ENCODE measurements around the gene PPP1R14C. TPM values are rescaled to one million over a fixed set of nuclear protein-coding genes. Genes with fewer than 3 reads are reported as not detected.

Gene PPP1R14C
- total and polyA plus RNA-seq, 7 experiments from 2014 or later: not detected

DNA sequence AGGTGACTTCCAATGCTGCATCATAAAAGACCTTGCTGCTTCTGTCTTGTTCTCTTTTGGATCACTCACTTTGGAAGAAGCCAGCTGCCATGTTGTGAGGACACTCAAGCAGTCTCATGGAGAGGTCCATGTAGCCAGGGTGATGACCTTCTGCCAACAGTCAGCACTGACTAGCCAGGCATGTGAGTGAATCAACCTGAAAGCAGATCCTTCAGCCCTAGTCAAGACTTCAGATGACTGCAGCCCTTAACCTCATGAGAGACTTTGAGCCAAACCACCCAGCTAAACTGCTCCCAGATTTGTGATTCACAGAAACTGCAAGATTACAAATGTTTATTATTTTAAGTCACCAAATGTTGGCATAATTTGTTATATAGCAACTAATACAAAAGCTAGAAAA lies 140.0 kb downstream of the PPP1R14C start:
- Histone ChIP-seq H3K4me3 (ENCODE audit: low read length) (no peak overlapping the region), H3K9me3 (ENCODE audit: control insufficient read depth in 2 of 3, low read length in 3 of 3) (no peaks in the 10 kb centered on the region), H3K4me1 (ENCODE audit: control insufficient read depth in 2 of 2, insufficient read depth in 2 of 2, low read length in 2 of 2) (no peaks in the 10 kb centered on the region), H3K36me3 (ENCODE audit: control insufficient read depth in 2 of 3, insufficient read depth in 3 of 3, low read length in 3 of 3) (no peaks in the 10 kb centered on the region), H3K27me3 (ENCODE audit: control insufficient read depth in 2 of 2, insufficient read depth in 2 of 2, low read length in 2 of 2) (no peaks in the 10 kb centered on the region), H3K27ac (ENCODE audit: low read depth, low read length) (no peak overlapping the region)
- Mint-ChIP-seq H3K9me3 (peaks cover 0 to 10% (median 0%) of the 10 kb centered on the region in 11 donors), H3K4me3 (no peak overlapping the region), H3K27ac (no peak overlapping the region), H3K36me3 (no peaks in the 10 kb centered on the region), H3K27me3 (peaks cover 33 to 66% (median 44%) of the 10 kb centered on the region in 5 donors), H3K4me1 (no peaks in the 10 kb centered on the region)
- intact Hi-C loops (cut with micrococcal nuclease): no loop called here
- no peak for ATAC-seq
- DNase-seq: no peak
- ChIA-PET POLR2A (no interaction called here), CTCF (no interaction called here)

DNA sequence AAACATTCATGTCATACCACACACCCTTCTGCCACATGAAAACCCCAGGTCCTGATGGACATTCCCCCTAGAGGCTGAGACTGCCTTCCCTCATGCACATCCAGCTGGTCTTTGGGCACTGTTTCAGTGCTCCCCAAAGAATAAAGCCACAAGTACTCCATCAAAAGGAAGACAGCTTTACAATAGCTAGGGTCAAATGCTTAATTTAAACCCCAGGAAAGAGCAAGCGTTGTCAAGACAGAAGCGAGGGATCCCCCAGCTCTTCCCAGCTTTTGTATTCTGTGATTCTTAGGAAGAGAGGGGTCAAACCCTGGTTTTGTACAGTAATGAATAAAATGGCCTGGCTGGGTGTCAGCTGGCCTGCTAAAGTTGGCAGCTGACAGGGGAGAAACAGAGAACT lies 143.6 kb downstream of the PPP1R14C start:
- no peaks in the 10 kb centered on the region for H3K36me3 ChIP-seq (ENCODE audit: control insufficient read depth in 2 of 3, insufficient read depth in 3 of 3, low read length in 3 of 3)
- H3K4me1 ChIP-seq (ENCODE audit: control insufficient read depth in 2 of 2, insufficient read depth in 2 of 2, low read length in 2 of 2): no peaks in the 10 kb centered on the region
- Mint-ChIP-seq H3K27me3 (peaks cover 26 to 54% (median 34%) of the 10 kb centered on the region in 5 donors), H3K4me3 (no peak overlapping the region), H3K4me1 (peaks cover 0 to 2% (median 0%) of the 10 kb centered on the region in 7 donors), H3K36me3 (no peaks in the 10 kb centered on the region), H3K27ac (no peak overlapping the region), H3K9me3 (peaks cover 0 to 9% (median 0%) of the 10 kb centered on the region in 11 donors)
- H3K4me3 ChIP-seq (ENCODE audit: low read length): no peak overlapping the region
- no peak overlapping the region for H3K27ac ChIP-seq (ENCODE audit: low read depth, low read length)
- CTCF ChIA-PET: no interaction called here
- H3K27me3 ChIP-seq (ENCODE audit: control insufficient read depth in 2 of 2, insufficient read depth in 2 of 2, low read length in 2 of 2): no peaks in the 10 kb centered on the region
- no peaks in the 10 kb centered on the region for H3K9me3 ChIP-seq (ENCODE audit: control insufficient read depth in 2 of 3, low read length in 3 of 3)
- intact Hi-C loops (cut with micrococcal nuclease): no loop called here
- POLR2A ChIA-PET: no interaction called here
- DNase-seq: no peak
- no peak for ATAC-seq

DNA sequence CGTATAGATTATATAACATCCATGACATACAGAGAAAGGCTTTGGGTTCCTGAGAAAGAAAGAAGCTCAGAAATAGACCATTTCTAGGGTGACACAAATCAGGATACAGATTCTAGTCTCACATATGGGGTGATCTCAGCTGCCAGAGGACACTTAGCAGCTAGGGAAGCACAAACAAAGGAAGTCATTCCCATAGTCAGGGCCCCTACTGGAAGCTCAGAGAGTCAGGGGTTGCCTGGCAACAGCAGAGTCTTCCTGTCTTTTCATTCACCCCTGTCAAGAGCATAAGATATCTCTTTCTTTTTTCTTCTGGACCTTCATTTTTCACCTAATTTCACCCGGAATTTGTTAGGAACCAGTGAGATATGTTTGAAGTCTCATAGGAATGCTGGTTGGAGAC lies 144.1 kb downstream of the PPP1R14C start:
- DNase-seq: no peak

DNA sequence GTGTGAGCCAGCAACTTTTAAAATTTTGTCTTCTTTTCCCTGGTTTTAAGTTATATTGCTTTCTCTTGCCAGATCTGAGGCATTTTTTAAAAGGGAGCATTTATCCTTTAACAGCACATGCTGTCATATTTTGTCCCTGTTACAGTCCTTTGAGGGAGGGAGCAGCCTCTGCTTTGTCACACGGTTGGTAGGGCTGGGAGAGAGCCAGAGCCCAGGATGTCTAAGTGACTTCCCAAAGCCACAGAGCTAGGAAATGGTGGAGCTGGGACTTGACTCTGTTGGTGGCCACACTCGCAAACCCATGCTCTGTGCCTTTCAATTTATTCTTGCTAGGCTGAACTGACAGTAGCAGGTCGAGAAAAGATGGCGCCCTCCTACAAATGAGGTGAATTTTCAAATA lies 145.6 kb downstream of the PPP1R14C start:
- H3K27ac Mint-ChIP-seq: no peak overlapping the region

More for the DNA sequence above, 144.1 kb downstream of the PPP1R14C start:
- Mint-ChIP-seq H3K4me1 (peaks cover 0 to 2% (median 0%) of the 10 kb centered on the region in 7 donors), H3K27me3 (peaks cover 26 to 53% (median 32%) of the 10 kb centered on the region in 5 donors), H3K36me3 (no peaks in the 10 kb centered on the region), H3K4me3 (no peak overlapping the region), H3K9me3 (peaks cover 0 to 9% (median 0%) of the 10 kb centered on the region in 11 donors), H3K27ac (no peak overlapping the region)
- Histone ChIP-seq H3K4me3 (ENCODE audit: low read length) (no peak overlapping the region), H3K27ac (ENCODE audit: low read depth, low read length) (no peak overlapping the region), H3K36me3 (ENCODE audit: control insufficient read depth in 2 of 3, insufficient read depth in 3 of 3, low read length in 3 of 3) (no peaks in the 10 kb centered on the region), H3K27me3 (ENCODE audit: control insufficient read depth in 2 of 2, insufficient read depth in 2 of 2, low read length in 2 of 2) (no peaks in the 10 kb centered on the region), H3K4me1 (ENCODE audit: control insufficient read depth in 2 of 2, insufficient read depth in 2 of 2, low read length in 2 of 2) (no peaks in the 10 kb centered on the region), H3K9me3 (ENCODE audit: control insufficient read depth in 2 of 3, low read length in 3 of 3) (no peaks in the 10 kb centered on the region)
- ATAC-seq: no peak
- intact Hi-C loops (cut with micrococcal nuclease): no loop called here
- ChIA-PET POLR2A (no interaction called here), CTCF (no interaction called here)

DNA sequence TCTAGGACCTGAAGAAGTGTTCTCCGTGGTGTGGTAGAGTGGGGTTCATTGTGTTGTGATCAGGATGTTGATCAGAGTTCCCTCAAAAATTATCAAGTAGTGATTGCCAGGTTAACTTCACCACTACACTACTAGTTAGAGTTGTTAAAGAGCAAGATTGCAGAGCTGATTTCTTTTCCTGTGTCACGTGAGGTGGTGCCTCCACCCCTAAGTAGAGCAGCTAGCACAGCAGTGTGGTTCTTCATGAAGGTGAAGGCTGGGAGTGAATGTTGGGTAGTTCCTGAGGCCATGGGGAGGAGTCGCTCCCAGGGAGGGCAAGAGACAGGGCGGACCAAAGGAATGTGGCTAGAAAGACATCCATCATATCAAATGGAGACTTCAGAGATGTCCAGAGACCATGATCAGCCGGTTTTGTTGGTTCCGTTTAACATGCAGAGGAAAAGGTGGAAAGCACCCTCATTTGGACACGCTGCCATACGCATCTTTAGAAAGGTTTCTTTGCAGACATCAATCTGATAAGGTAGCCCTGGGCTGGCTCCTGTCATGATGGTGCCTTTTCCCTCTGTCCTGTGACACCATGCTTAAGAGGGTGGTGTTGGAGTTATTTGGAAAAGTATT lies 146.7 kb downstream of the PPP1R14C start:
- Mint-ChIP-seq H3K27me3 (peaks cover 22 to 37% (median 26%) of the 10 kb centered on the region in 5 donors), H3K4me1 (peaks cover 0 to 2% (median 0%) of the 10 kb centered on the region in 7 donors)
- POLR2A ChIA-PET: no interaction called here

More for the DNA sequence above, 145.6 kb downstream of the PPP1R14C start:
- intact Hi-C loops (cut with micrococcal nuclease): no loop called here
- ChIA-PET CTCF (no interaction called here), POLR2A (no interaction called here)
- Histone ChIP-seq H3K4me3 (ENCODE audit: low read length) (no peak overlapping the region), H3K36me3 (ENCODE audit: control insufficient read depth in 2 of 3, insufficient read depth in 3 of 3, low read length in 3 of 3) (no peaks in the 10 kb centered on the region), H3K9me3 (ENCODE audit: control insufficient read depth in 2 of 3, low read length in 3 of 3) (no peaks in the 10 kb centered on the region), H3K27me3 (ENCODE audit: control insufficient read depth in 2 of 2, insufficient read depth in 2 of 2, low read length in 2 of 2) (no peaks in the 10 kb centered on the region), H3K4me1 (ENCODE audit: control insufficient read depth in 2 of 2, insufficient read depth in 2 of 2, low read length in 2 of 2) (no peaks in the 10 kb centered on the region), H3K27ac (ENCODE audit: low read depth, low read length) (no peak overlapping the region)
- Mint-ChIP-seq H3K4me1 (peaks cover 0 to 2% (median 0%) of the 10 kb centered on the region in 7 donors), H3K27me3 (peaks cover 24 to 41% (median 29%) of the 10 kb centered on the region in 5 donors), H3K4me3 (no peak overlapping the region), H3K36me3 (no peaks in the 10 kb centered on the region), H3K9me3 (peaks cover 0 to 8% (median 0%) of the 10 kb centered on the region in 11 donors)
- DNase-seq (no peak), ATAC-seq (no peak)

DNA sequence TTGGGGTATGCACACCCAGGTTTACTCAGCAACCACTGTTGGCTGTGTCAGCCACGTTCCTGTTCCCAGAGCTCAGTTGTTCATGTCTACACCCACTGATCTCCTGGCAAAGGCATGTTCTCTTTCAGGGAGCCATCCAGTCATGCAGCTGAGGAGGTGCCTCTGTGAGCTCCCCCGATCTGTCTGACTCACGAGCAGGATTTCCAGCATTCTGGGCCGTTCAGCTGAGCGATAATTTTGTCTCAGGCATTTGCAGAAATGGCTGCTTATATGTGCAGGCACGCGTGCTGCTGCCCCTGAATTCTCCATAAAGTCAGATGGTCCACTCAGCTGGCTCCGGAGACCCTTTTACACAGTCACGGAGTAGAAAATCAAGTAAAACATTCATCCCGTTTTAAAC lies 147.6 kb downstream of the PPP1R14C start:
- intact Hi-C loops (cut with micrococcal nuclease): no loop called here
- no peak overlapping the region for H3K27ac ChIP-seq (ENCODE audit: low read depth, low read length)
- H3K4me1 ChIP-seq (ENCODE audit: control insufficient read depth in 2 of 2, insufficient read depth in 2 of 2, low read length in 2 of 2): no peaks in the 10 kb centered on the region
- no peaks in the 10 kb centered on the region for H3K36me3 Mint-ChIP-seq
- no peak overlapping the region for H3K4me3 ChIP-seq (ENCODE audit: low read length)
- POLR2A ChIA-PET: no interaction called here
- CTCF ChIA-PET: no interaction called here
- ATAC-seq (no peak), DNase-seq (no peak)
- no peak overlapping the region for H3K27ac Mint-ChIP-seq
- H3K4me1 Mint-ChIP-seq: peaks cover 0 to 2% (median 0%) of the 10 kb centered on the region in 7 donors
- peaks cover 0 to 5% (median 0%) of the 10 kb centered on the region in 11 donors for H3K9me3 Mint-ChIP-seq
- no peak overlapping the region for H3K4me3 Mint-ChIP-seq
- no peaks in the 10 kb centered on the region for H3K27me3 ChIP-seq (ENCODE audit: control insufficient read depth in 2 of 2, insufficient read depth in 2 of 2, low read length in 2 of 2)
- H3K27me3 Mint-ChIP-seq: peaks cover 14 to 29% (median 20%) of the 10 kb centered on the region in 5 donors
- no peaks in the 10 kb centered on the region for H3K36me3 ChIP-seq (ENCODE audit: control insufficient read depth in 2 of 3, insufficient read depth in 3 of 3, low read length in 3 of 3)
- H3K9me3 ChIP-seq (ENCODE audit: control insufficient read depth in 2 of 3, low read length in 3 of 3): no peaks in the 10 kb centered on the region

More for the DNA sequence above, 146.7 kb downstream of the PPP1R14C start:
- no peak overlapping the region for H3K4me3 Mint-ChIP-seq
- CTCF ChIA-PET: no interaction called here
- no peaks in the 10 kb centered on the region for H3K36me3 Mint-ChIP-seq
- no peak for ATAC-seq
- intact Hi-C loops (cut with micrococcal nuclease): no loop called here
- Histone ChIP-seq H3K4me3 (ENCODE audit: low read length) (no peak overlapping the region), H3K4me1 (ENCODE audit: control insufficient read depth in 2 of 2, insufficient read depth in 2 of 2, low read length in 2 of 2) (no peaks in the 10 kb centered on the region), H3K27ac (ENCODE audit: low read depth, low read length) (no peak overlapping the region), H3K36me3 (ENCODE audit: control insufficient read depth in 2 of 3, insufficient read depth in 3 of 3, low read length in 3 of 3) (no peaks in the 10 kb centered on the region), H3K27me3 (ENCODE audit: control insufficient read depth in 2 of 2, insufficient read depth in 2 of 2, low read length in 2 of 2) (no peaks in the 10 kb centered on the region), H3K9me3 (ENCODE audit: control insufficient read depth in 2 of 3, low read length in 3 of 3) (no peaks in the 10 kb centered on the region)
- H3K27ac Mint-ChIP-seq: no peak overlapping the region
- DNase-seq: no peak
- H3K9me3 Mint-ChIP-seq: peaks cover 0 to 8% (median 0%) of the 10 kb centered on the region in 11 donors
